Neural cell (in vitro differentiated cells): Measurements from ENCODE around the gene RAB27A. TPM values are rescaled to one million over a fixed set of nuclear protein-coding genes. Genes with fewer than 3 reads are reported as not detected.
A peak's percentile ranks its signal among the peaks of the same experiment; 100 is the strongest.
"Not testable (repeated sequence)": the region's sequence is repeated elsewhere in the genome, so short reads cannot be mapped to it uniquely, and the experiment has no call there.

ENCODE experiments used
- H2AFZ ChIP-seq: fragments of 200-600, 300-800 bp; sonication (generic), shearing (Covaris generic); 2 replicates; pipeline ENCODE4 v1.6.0; 2014; ENCODE audit warnings: low read depth, mild to moderate bottlenecking, antibody characterized with exemption, low read length, moderate library complexity
- H3F3A ChIP-seq: fragments of 200-600 bp; shearing (Covaris generic); 2 replicates; pipeline ENCODE4 v1.6.1; 2016; ENCODE audit warnings: mild to moderate bottlenecking, moderate library complexity, mixed read lengths, antibody characterized with exemption, low read length; ENCODE audit not compliant: insufficient read depth, poor library complexity, severe bottlenecking
- H3K27ac ChIP-seq: fragments of 200-600, 300-800 bp; sonication (generic), shearing (Covaris generic); 2 replicates; pipeline ENCODE4 v1.5.1; 2014; ENCODE audit warnings: mild to moderate bottlenecking, low read length, moderate library complexity
- H3K27me3 ChIP-seq: fragments of 300-800, 200-600 bp; sonication (generic), shearing (Covaris generic); 2 replicates; pipeline ENCODE4 v1.6.0; 2014; ENCODE audit warnings: mild to moderate bottlenecking, low read depth, low read length, moderate library complexity; ENCODE audit not compliant: insufficient read depth
- H3K36me3 ChIP-seq: fragments of 300-800, 200-600 bp; sonication (generic), shearing (Covaris generic); 2 replicates; pipeline ENCODE4 v1.5.1; 2014; ENCODE audit warnings: mild to moderate bottlenecking, antibody characterized with exemption, low read length, moderate library complexity; ENCODE audit not compliant: insufficient read depth
- H3K4me2 ChIP-seq: fragments of 300-800, 200-600 bp; sonication (generic), shearing (Covaris generic); 2 replicates; pipeline ENCODE4 v1.6.0; 2014; ENCODE audit warnings: mild to moderate bottlenecking, low read length
- H3K4me3 ChIP-seq: fragments of 300-800, 200-600 bp; sonication (generic), shearing (Covaris generic); 2 replicates; pipeline ENCODE4 v1.5.1; 2014; ENCODE audit warnings: mild to moderate bottlenecking, low read length, moderate library complexity
- H3K79me2 ChIP-seq: fragments of 200-600 bp; shearing (Covaris generic); replicated peaks from 2 replicates; pipeline ENCODE4 v1.6.0; 2014; ENCODE audit warnings: mild to moderate bottlenecking, low read length, moderate library complexity; ENCODE audit not compliant: insufficient read depth
- H3K9ac ChIP-seq: fragments of 300-800, 200-600 bp; sonication (generic), shearing (Covaris generic); 2 replicates; pipeline ENCODE4 v1.6.1; 2016; ENCODE audit warnings: mild to moderate bottlenecking, low read length, mixed read lengths
- H3K9me2 ChIP-seq: fragments of 200-600 bp; shearing (Covaris generic); 2 replicates; pipeline ENCODE4 v1.6.1; 2016; ENCODE audit warnings: mild to moderate bottlenecking, low read length, mixed read lengths; ENCODE audit not compliant: insufficient read depth
- H3K9me3 ChIP-seq: fragments of 200-600, 300-800 bp; sonication (generic), shearing (Covaris generic); 2 replicates; pipeline ENCODE4 v1.6.1; 2016; ENCODE audit warnings: mild to moderate bottlenecking, mixed run types, low read length, moderate library complexity, mixed read lengths
- H4K20me1 ChIP-seq: fragments of 200-600 bp; shearing (Covaris generic); 2 replicates; pipeline ENCODE4 v1.6.1; 2016; ENCODE audit warnings: mild to moderate bottlenecking, mixed run types; ENCODE audit not compliant: insufficient read depth
- EP300 ChIP-seq: fragments of 450-650 bp; conservative IDR thresholded peaks from 2 replicates; pipeline ENCODE4 v1.6.1; 2014; ENCODE audit warnings: antibody characterized with exemption, mild to moderate bottlenecking, moderate library complexity; ENCODE audit not compliant: poor library complexity, severe bottlenecking
- EZH2 ChIP-seq: fragments of 200-600, 300-800 bp; shearing (Covaris generic), sonication (generic); IDR thresholded peaks from 2 replicates; pipeline ENCODE4 v1.6.1; 2014; ENCODE audit warnings: antibody characterized with exemption, low read length, borderline replicate concordance, mild to moderate bottlenecking; ENCODE audit not compliant: insufficient read depth, poor library complexity, severe bottlenecking
- MXI1 ChIP-seq: fragments of 450-650 bp; conservative IDR thresholded peaks from 2 replicates; pipeline ENCODE4 v1.6.1; 2014; ENCODE audit warnings: antibody characterized with exemption, mild to moderate bottlenecking; ENCODE audit not compliant: poor library complexity, severe bottlenecking
- POLR2AphosphoS5 ChIP-seq: IDR thresholded peaks from 2 replicates; pipeline ENCODE4 v1.6.1; 2012
- RAD21 ChIP-seq: fragments of 450-650 bp; conservative IDR thresholded peaks from 2 replicates; pipeline ENCODE4 v1.6.1; 2014; ENCODE audit warnings: antibody characterized with exemption, mild to moderate bottlenecking, moderate library complexity
- SMC3 ChIP-seq: fragments of 450-650 bp; conservative IDR thresholded peaks from 2 replicates; pipeline ENCODE4 v1.6.1; 2014; ENCODE audit warnings: antibody characterized with exemption, mild to moderate bottlenecking, moderate library complexity; ENCODE audit not compliant: poor library complexity
- TAF1 ChIP-seq: IDR thresholded peaks from 2 replicates; pipeline ENCODE4 v1.6.1; 2012; ENCODE audit warnings: low read depth
- polyA plus RNA-seq: library from polyadenylated mRNA; depleted of rRNA; stranded (reverse); fragments of >200 nt; gene quantifications from 2 replicates; pipeline ENCODE4 v1.2.3, GENCODE V29; 2014
- TF ChIP-seq, protein P1 (sequence below): fragments of 450-650 bp; IDR thresholded peaks from 2 replicates; pipeline ENCODE4 v1.5.1; 2014; ENCODE audit warnings: antibody characterized with exemption, mild to moderate bottlenecking, moderate library complexity; ENCODE audit not compliant: poor library complexity, severe bottlenecking
- TF ChIP-seq, protein P2 (sequence below): IDR thresholded peaks from 2 replicates; pipeline ENCODE4 v1.6.1; 2012; ENCODE audit warnings: borderline replicate concordance

RAB27A gene
- polyA plus RNA-seq, 1 donor from 2014 or later: 3.7 TPM

DNA sequence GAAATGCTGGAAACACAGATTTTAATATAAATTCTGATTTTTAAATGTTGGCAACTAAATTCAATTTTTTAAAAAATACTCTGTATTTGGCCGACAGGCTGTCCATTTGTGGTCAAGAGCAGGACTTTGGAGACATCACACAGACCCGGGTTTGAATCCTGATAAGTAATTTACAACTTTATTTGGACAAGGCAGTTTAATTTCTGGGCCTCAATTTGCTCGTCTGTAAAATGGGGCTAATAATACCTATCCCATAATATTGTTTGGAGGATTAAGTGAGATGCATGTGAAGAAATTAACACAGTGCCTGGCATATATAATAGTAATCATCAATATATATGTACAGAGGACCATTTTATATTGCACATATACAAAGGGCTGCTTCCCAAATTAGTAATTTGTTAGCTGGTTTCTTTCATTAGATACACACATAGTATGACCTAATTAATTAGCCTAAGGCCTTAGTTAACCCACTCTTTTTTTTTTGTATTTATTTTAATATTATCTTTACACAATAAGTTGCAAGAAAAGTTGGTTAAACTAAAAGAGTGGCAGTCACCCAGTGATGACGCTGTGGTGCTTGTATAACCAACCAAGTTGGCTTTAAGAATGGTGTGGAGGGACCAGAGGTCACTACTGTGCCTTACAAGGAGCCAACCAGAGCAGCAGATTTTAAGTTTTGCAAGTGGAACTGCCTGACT is 30.1 kb upstream of the RAB27A start:
- peak overlapping the region; percentile 54 for H3K27ac ChIP-seq
- no peaks in the 10 kb centered on the region for H3K9me3 ChIP-seq
- peak overlapping the region; percentile 37 for H2AFZ ChIP-seq
- no peaks in the 10 kb centered on the region for H3K36me3 ChIP-seq
- peak overlapping the region; percentile 70 for H3K9ac ChIP-seq
- H3K4me3 ChIP-seq: peak overlapping the region; percentile 76
- H3K79me2 ChIP-seq: no peaks in the 10 kb centered on the region
- H4K20me1 ChIP-seq: no peaks in the 10 kb centered on the region
- TF ChIP-seq EP300 (no peak), POLR2AphosphoS5 (no peak), RAD21 (no peak), MXI1 (no peak), EZH2 (no peak), TAF1 (no peak), SMC3 (no peak)
- TF ChIP-seq, protein P1, sequence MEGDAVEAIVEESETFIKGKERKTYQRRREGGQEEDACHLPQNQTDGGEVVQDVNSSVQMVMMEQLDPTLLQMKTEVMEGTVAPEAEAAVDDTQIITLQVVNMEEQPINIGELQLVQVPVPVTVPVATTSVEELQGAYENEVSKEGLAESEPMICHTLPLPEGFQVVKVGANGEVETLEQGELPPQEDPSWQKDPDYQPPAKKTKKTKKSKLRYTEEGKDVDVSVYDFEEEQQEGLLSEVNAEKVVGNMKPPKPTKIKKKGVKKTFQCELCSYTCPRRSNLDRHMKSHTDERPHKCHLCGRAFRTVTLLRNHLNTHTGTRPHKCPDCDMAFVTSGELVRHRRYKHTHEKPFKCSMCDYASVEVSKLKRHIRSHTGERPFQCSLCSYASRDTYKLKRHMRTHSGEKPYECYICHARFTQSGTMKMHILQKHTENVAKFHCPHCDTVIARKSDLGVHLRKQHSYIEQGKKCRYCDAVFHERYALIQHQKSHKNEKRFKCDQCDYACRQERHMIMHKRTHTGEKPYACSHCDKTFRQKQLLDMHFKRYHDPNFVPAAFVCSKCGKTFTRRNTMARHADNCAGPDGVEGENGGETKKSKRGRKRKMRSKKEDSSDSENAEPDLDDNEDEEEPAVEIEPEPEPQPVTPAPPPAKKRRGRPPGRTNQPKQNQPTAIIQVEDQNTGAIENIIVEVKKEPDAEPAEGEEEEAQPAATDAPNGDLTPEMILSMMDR: no peak
- TF ChIP-seq, protein P2, sequence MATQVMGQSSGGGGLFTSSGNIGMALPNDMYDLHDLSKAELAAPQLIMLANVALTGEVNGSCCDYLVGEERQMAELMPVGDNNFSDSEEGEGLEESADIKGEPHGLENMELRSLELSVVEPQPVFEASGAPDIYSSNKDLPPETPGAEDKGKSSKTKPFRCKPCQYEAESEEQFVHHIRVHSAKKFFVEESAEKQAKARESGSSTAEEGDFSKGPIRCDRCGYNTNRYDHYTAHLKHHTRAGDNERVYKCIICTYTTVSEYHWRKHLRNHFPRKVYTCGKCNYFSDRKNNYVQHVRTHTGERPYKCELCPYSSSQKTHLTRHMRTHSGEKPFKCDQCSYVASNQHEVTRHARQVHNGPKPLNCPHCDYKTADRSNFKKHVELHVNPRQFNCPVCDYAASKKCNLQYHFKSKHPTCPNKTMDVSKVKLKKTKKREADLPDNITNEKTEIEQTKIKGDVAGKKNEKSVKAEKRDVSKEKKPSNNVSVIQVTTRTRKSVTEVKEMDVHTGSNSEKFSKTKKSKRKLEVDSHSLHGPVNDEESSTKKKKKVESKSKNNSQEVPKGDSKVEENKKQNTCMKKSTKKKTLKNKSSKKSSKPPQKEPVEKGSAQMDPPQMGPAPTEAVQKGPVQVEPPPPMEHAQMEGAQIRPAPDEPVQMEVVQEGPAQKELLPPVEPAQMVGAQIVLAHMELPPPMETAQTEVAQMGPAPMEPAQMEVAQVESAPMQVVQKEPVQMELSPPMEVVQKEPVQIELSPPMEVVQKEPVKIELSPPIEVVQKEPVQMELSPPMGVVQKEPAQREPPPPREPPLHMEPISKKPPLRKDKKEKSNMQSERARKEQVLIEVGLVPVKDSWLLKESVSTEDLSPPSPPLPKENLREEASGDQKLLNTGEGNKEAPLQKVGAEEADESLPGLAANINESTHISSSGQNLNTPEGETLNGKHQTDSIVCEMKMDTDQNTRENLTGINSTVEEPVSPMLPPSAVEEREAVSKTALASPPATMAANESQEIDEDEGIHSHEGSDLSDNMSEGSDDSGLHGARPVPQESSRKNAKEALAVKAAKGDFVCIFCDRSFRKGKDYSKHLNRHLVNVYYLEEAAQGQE: no peak
- H3F3A ChIP-seq: no peaks in the 10 kb centered on the region
- H3K9me2 ChIP-seq: no peaks in the 10 kb centered on the region
- no peaks in the 10 kb centered on the region for H3K27me3 ChIP-seq
- H3K4me2 ChIP-seq: peak overlapping the region; percentile 44

GRCh38 chr15:55318588-55319494 is 29.2 kb upstream of the RAB27A start, which contains the start of the genes PIGB and PIGBOS1:
Gene PIGB, plus strand, starts transcription at chr15:55319222. Its CDS starts 29 bp downstream, at chr15:55319251.
Gene PIGBOS1, minus strand, starts transcription at chr15:55319123. Its CDS starts 1,331 bp downstream, at chr15:55317792.
- Histone ChIP-seq H3K4me3 (peak within 1 kb of the TSS; percentile 76), H3K9ac (peak within 1 kb of the TSS; percentile 70), H3K9me3 (no peaks in the 10 kb centered on the region), H3K27me3 (no peaks in the 10 kb centered on the region), H3K79me2 (no peaks in the 10 kb centered on the region), H4K20me1 (no peaks in the 10 kb centered on the region), H3K9me2 (no peaks in the 10 kb centered on the region), H3K27ac (peak within 1 kb of the TSS; percentile 54), H3F3A (no peaks in the 10 kb centered on the region), H3K36me3 (no peaks in the 10 kb centered on the region), H3K4me2 (peak within 1 kb of the TSS; percentile 44), H2AFZ (peak within 1 kb of the TSS; percentile 37)
- TF ChIP-seq, protein P2: peak; percentile 34
- TF ChIP-seq TAF1: no peak
- TF ChIP-seq, protein P1: no peak
- peak; percentile 52 for TF ChIP-seq POLR2AphosphoS5
- peak; percentile 14 for TF ChIP-seq MXI1
- TF ChIP-seq EZH2: no peak
- no peak for TF ChIP-seq EP300
- no peak for TF ChIP-seq RAD21
- TF ChIP-seq SMC3: no peak

DNA sequence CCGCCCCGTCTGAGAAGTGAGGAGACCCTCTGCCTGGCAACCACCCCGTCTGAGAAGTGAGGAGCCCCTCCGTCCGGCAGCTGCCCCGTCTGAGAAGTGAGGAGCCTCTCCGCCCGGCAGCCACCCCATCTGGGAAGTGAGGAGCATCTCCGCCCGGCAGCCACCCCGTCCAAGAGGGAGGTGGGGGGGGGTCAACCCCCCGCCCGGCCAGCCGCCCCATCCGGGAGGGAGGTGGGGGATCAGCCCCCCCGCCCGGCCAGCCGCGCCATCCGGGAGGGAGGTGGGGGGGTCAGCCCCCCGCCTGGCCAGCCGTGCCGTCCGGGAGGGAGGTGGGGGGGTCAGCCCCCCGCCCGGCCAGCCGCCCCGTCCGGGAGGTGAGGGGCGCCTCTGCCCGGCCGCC is 13.2 kb upstream of the RAB27A start:
- not testable (repeated sequence) for H3K79me2 ChIP-seq, H3K27me3 ChIP-seq, H3K27ac ChIP-seq, H3K4me2 ChIP-seq, H3K9me2 ChIP-seq, H3K4me3 ChIP-seq, H3F3A ChIP-seq, H4K20me1 ChIP-seq, H3K36me3 ChIP-seq, H3K9ac ChIP-seq, H3K9me3 ChIP-seq, H2AFZ ChIP-seq
